ENCODE results near the gene TCTN1. TPM values are rescaled to one million over a fixed set of nuclear protein-coding genes. Genes with fewer than 3 reads are reported as not detected.

The TCTN1 gene
- total and polyA plus RNA-seq, 9 of the 15 experiments (the other 6 are each of a cell fraction or from before 2014, with no cell fraction given), result 0.32 to 12.5 (median 4.0) TPM

DNA sequence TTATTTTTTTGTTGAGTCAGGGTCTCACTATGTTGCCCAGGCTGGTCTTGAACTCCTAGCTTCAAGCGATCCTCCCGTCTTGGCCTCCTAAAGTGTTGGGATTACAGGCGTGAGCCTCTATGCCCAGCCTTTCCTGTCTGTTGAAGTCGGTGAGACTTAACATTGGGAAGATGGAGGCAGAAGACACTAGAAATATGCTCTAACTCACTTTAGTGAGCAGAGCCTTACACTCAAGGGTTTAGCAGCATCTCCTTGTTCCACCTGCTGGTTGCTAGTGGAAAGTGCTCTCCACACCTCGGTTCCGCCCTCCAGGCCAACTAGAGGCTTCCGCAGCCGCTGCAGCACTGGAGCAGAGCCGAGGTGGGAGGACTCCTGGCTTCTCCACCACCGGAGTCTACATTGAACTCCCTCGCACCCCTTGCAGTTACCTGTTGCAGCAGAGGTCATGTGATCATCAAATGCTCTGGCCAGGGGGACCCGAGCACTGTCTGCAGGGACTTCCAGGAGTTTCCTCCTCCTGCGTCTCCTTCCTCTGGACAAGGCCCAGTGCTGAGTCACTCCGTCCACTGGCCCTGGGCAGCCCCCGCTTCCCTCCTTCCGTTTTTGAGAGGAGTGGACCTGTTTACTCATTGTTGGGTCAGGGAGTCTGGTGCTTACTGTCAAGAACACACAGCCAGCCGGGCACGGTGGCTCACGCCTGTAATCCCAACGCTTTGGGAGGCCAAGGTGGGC, 84.4 kb downstream of the TCTN1 start (continued):
- TF ChIP-seq, protein P1, sequence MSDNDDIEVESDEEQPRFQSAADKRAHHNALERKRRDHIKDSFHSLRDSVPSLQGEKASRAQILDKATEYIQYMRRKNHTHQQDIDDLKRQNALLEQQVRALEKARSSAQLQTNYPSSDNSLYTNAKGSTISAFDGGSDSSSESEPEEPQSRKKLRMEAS (CRISPR knock-in tag; IDR thresholded peaks at IDR 0.05), result peak; percentile 63
- TF ChIP-seq NBN (IDR thresholded peaks at IDR 0.05; ENCODE audit: low read depth) (peak; percentile 90; the same call in 1 of the 2 replicates), TBL1XR1 (IDR thresholded peaks at IDR 0.05; ENCODE audit: low read length in 2 of 2) (no peak), CBFA2T2 (conservative IDR thresholded peaks at IDR 0.05) (peak; percentile 19; the same call in 1 of the 2 replicates), TRIM28 (IDR thresholded peaks at IDR 0.05) (0 out of 2 replicates have a peak, but pooled peaks have one; percentile 27), ZNF76 (CRISPR knock-in tag; IDR thresholded peaks at IDR 0.05; ENCODE audit: borderline replicate concordance) (no peak; the same call in 1 of the 2 replicates), FOXK2 (conservative IDR thresholded peaks at IDR 0.05 in 1 of 2, IDR thresholded peaks at IDR 0.05 in 1 of 2; ENCODE audit: low read depth in 2 of 2) (peak; percentile 86 to 89), SPI1 (IDR thresholded peaks at IDR 0.05; ENCODE audit: borderline replicate concordance, low read depth, low read length) (peak; percentile 57; the same call in 1 of the 2 replicates), ZBTB17 (CRISPR knock-in tag; IDR thresholded peaks at IDR 0.05) (peak; percentile 80)
- TF ChIP-seq, protein P2, sequence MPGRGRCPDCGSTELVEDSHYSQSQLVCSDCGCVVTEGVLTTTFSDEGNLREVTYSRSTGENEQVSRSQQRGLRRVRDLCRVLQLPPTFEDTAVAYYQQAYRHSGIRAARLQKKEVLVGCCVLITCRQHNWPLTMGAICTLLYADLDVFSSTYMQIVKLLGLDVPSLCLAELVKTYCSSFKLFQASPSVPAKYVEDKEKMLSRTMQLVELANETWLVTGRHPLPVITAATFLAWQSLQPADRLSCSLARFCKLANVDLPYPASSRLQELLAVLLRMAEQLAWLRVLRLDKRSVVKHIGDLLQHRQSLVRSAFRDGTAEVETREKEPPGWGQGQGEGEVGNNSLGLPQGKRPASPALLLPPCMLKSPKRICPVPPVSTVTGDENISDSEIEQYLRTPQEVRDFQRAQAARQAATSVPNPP (IDR thresholded peaks at IDR 0.05; ENCODE audit: borderline replicate concordance, insufficient read depth, insufficient read length), result no peak
- TF ChIP-seq, protein P3, sequence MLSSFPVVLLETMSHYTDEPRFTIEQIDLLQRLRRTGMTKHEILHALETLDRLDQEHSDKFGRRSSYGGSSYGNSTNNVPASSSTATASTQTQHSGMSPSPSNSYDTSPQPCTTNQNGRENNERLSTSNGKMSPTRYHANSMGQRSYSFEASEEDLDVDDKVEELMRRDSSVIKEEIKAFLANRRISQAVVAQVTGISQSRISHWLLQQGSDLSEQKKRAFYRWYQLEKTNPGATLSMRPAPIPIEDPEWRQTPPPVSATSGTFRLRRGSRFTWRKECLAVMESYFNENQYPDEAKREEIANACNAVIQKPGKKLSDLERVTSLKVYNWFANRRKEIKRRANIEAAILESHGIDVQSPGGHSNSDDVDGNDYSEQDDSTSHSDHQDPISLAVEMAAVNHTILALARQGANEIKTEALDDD (IDR thresholded peaks at IDR 0.05), result peak; percentile 46

Small RNA genes within 50 kb of the gene (small RNA-seq; reads per million reads assigned to genes)
- not detected for gene RN7SL387P

Other genes starting within 250 kb of the TCTN1 start
Only the 7 nearest of the 10 such genes appear.
- 33.2 and 35.8 TPM in 2 replicates for gene GPN3, start 145.9 kb upstream of the TCTN1 start, total RNA-seq (2014; rRNA removed)
- 65.6 and 70.8 TPM in 2 replicates for gene GPN3, start 145.9 kb upstream of the TCTN1 start, total RNA-seq (2014; rRNA removed; fragmentation: Illumina TruSeq; extraction: Trizol)
- gene GPN3, start 145.9 kb upstream of the TCTN1 start, total RNA-seq (2015; rRNA removed; fragmentation: Illumina TruSeq; extraction: Trizol), result 51.4 and 55.5 TPM in 2 replicates
- 59.6 and 64.2 TPM in 2 replicates for gene GPN3, start 145.9 kb upstream of the TCTN1 start, total RNA-seq (2021)
- gene GPN3, start 145.9 kb upstream of the TCTN1 start, polyA plus RNA-seq (2011; rRNA removed), result 54.3 and 92.3 TPM in 2 replicates
- 55.7 and 57.1 TPM in 2 replicates for gene GPN3, start 145.9 kb upstream of the TCTN1 start, polyA plus RNA-seq (2014; fragmentation: Illumina TruSeq; extraction: Trizol)
- 100 to 1,000 TPM; 105 to 123 TPM for gene GPN3, start 145.9 kb upstream of the TCTN1 start, polyA plus RNA-seq (2014; fragmentation: Nextera tagmentation; extraction: Ambion mirVana)
- 43.8 and 48.3 TPM in 2 replicates for gene GPN3, start 145.9 kb upstream of the TCTN1 start, polyA plus RNA-seq (2014; rRNA removed)
- gene FAM216A, start 145.3 kb upstream of the TCTN1 start, total RNA-seq (2014; rRNA removed), result 44.6 and 48.5 TPM in 2 replicates
- 58.8 and 61.0 TPM in 2 replicates for gene FAM216A, start 145.3 kb upstream of the TCTN1 start, total RNA-seq (2014; rRNA removed; fragmentation: Illumina TruSeq; extraction: Trizol)
- gene FAM216A, start 145.3 kb upstream of the TCTN1 start, total RNA-seq (2015; rRNA removed; fragmentation: Illumina TruSeq; extraction: Trizol), result 39.9 and 42.2 TPM in 2 replicates
- gene FAM216A, start 145.3 kb upstream of the TCTN1 start, total RNA-seq (2021), result 30.0 and 30.1 TPM in 2 replicates
- gene FAM216A, start 145.3 kb upstream of the TCTN1 start, polyA plus RNA-seq (2011; rRNA removed), result 78.0 and 96.9 TPM in 2 replicates
- 38.5 and 50.0 TPM in 2 replicates for gene FAM216A, start 145.3 kb upstream of the TCTN1 start, polyA plus RNA-seq (2014; fragmentation: Illumina TruSeq; extraction: Trizol)
- gene FAM216A, start 145.3 kb upstream of the TCTN1 start, polyA plus RNA-seq (2014; fragmentation: Nextera tagmentation; extraction: Ambion mirVana), result 10 to 100 TPM; 17.2 to 30.1 TPM
- gene FAM216A, start 145.3 kb upstream of the TCTN1 start, polyA plus RNA-seq (2014; rRNA removed), result 61.6 and 66.0 TPM in 2 replicates
- 69.6 and 85.8 TPM in 2 replicates for gene VPS29, start 112.0 kb upstream of the TCTN1 start, total RNA-seq (2014; rRNA removed)
- gene VPS29, start 112.0 kb upstream of the TCTN1 start, total RNA-seq (2014; rRNA removed; fragmentation: Illumina TruSeq; extraction: Trizol), result 166 and 190 TPM in 2 replicates
- gene VPS29, start 112.0 kb upstream of the TCTN1 start, total RNA-seq (2015; rRNA removed; fragmentation: Illumina TruSeq; extraction: Trizol), result 143 and 162 TPM in 2 replicates
- gene VPS29, start 112.0 kb upstream of the TCTN1 start, total RNA-seq (2021), result 117 and 125 TPM in 2 replicates
- 218 and 272 TPM in 2 replicates for gene VPS29, start 112.0 kb upstream of the TCTN1 start, polyA plus RNA-seq (2011; rRNA removed)
- 225 and 273 TPM in 2 replicates for gene VPS29, start 112.0 kb upstream of the TCTN1 start, polyA plus RNA-seq (2014; fragmentation: Illumina TruSeq; extraction: Trizol)
- 100 to 1,000 TPM; 550 to 638 TPM for gene VPS29, start 112.0 kb upstream of the TCTN1 start, polyA plus RNA-seq (2014; fragmentation: Nextera tagmentation; extraction: Ambion mirVana)
- gene VPS29, start 112.0 kb upstream of the TCTN1 start, polyA plus RNA-seq (2014; rRNA removed), result 269 and 342 TPM in 2 replicates
- gene RAD9B, start 111.8 kb upstream of the TCTN1 start, total RNA-seq (2014; rRNA removed), result 0.05 and 0.69 TPM in 2 replicates
- 0.65 and 0.80 TPM in 2 replicates for gene RAD9B, start 111.8 kb upstream of the TCTN1 start, total RNA-seq (2014; rRNA removed; fragmentation: Illumina TruSeq; extraction: Trizol)
- gene RAD9B, start 111.8 kb upstream of the TCTN1 start, total RNA-seq (2015; rRNA removed; fragmentation: Illumina TruSeq; extraction: Trizol), result 0.43 and 0.64 TPM in 2 replicates
- gene RAD9B, start 111.8 kb upstream of the TCTN1 start, total RNA-seq (2021), result 0.31 and 0.51 TPM in 2 replicates
- 0.24 and 0.42 TPM in 2 replicates for gene RAD9B, start 111.8 kb upstream of the TCTN1 start, polyA plus RNA-seq (2011; rRNA removed)
- gene RAD9B, start 111.8 kb upstream of the TCTN1 start, polyA plus RNA-seq (2014; fragmentation: Illumina TruSeq; extraction: Trizol), result 0.28 and 0.43 TPM in 2 replicates
- under 1 TPM; 0.49 to 0.83 TPM for gene RAD9B, start 111.8 kb upstream of the TCTN1 start, polyA plus RNA-seq (2014; fragmentation: Nextera tagmentation; extraction: Ambion mirVana)
- 0.31 and 0.32 TPM in 2 replicates for gene RAD9B, start 111.8 kb upstream of the TCTN1 start, polyA plus RNA-seq (2014; rRNA removed)
- 5.3 and 5.4 TPM in 2 replicates for gene PPTC7, start 30.8 kb upstream of the TCTN1 start, total RNA-seq (2014; rRNA removed)
- 11.9 and 12.1 TPM in 2 replicates for gene PPTC7, start 30.8 kb upstream of the TCTN1 start, total RNA-seq (2014; rRNA removed; fragmentation: Illumina TruSeq; extraction: Trizol)
- gene PPTC7, start 30.8 kb upstream of the TCTN1 start, total RNA-seq (2015; rRNA removed; fragmentation: Illumina TruSeq; extraction: Trizol), result 7.6 and 8.0 TPM in 2 replicates
- 19.3 and 21.8 TPM in 2 replicates for gene PPTC7, start 30.8 kb upstream of the TCTN1 start, total RNA-seq (2021)
- gene PPTC7, start 30.8 kb upstream of the TCTN1 start, polyA plus RNA-seq (2011; rRNA removed), result 21.6 and 23.1 TPM in 2 replicates
- gene PPTC7, start 30.8 kb upstream of the TCTN1 start, polyA plus RNA-seq (2014; fragmentation: Illumina TruSeq; extraction: Trizol), result 18.2 and 19.5 TPM in 2 replicates
- gene PPTC7, start 30.8 kb upstream of the TCTN1 start, polyA plus RNA-seq (2014; fragmentation: Nextera tagmentation; extraction: Ambion mirVana), result 1 to 10 TPM; 2.6 to 4.7 TPM
- gene PPTC7, start 30.8 kb upstream of the TCTN1 start, polyA plus RNA-seq (2014; rRNA removed), result 15.2 and 16.9 TPM in 2 replicates
- gene HVCN1, start 75.0 kb downstream of the TCTN1 start, total RNA-seq (2014; rRNA removed), result 0.50 and 1.4 TPM in 2 replicates
- 0.61 and 0.91 TPM in 2 replicates for gene HVCN1, start 75.0 kb downstream of the TCTN1 start, total RNA-seq (2014; rRNA removed; fragmentation: Illumina TruSeq; extraction: Trizol)
- 1.0 and 1.6 TPM in 2 replicates for gene HVCN1, start 75.0 kb downstream of the TCTN1 start, total RNA-seq (2015; rRNA removed; fragmentation: Illumina TruSeq; extraction: Trizol)
- gene HVCN1, start 75.0 kb downstream of the TCTN1 start, total RNA-seq (2021), result 0.87 and 1.4 TPM in 2 replicates
- gene HVCN1, start 75.0 kb downstream of the TCTN1 start, polyA plus RNA-seq (2011; rRNA removed), result 0.25 and 4.6 TPM in 2 replicates
- 1.4 and 1.8 TPM in 2 replicates for gene HVCN1, start 75.0 kb downstream of the TCTN1 start, polyA plus RNA-seq (2014; fragmentation: Illumina TruSeq; extraction: Trizol)
- under 1 TPM; 0.21 to 0.24 TPM for gene HVCN1, start 75.0 kb downstream of the TCTN1 start, polyA plus RNA-seq (2014; fragmentation: Nextera tagmentation; extraction: Ambion mirVana)
- gene HVCN1, start 75.0 kb downstream of the TCTN1 start, polyA plus RNA-seq (2014; rRNA removed), result 0.74 and 0.90 TPM in 2 replicates
- 153 and 181 TPM in 2 replicates for gene PPP1CC, start 128.8 kb downstream of the TCTN1 start, total RNA-seq (2014; rRNA removed)
- gene PPP1CC, start 128.8 kb downstream of the TCTN1 start, total RNA-seq (2014; rRNA removed; fragmentation: Illumina TruSeq; extraction: Trizol), result 203 and 241 TPM in 2 replicates
- gene PPP1CC, start 128.8 kb downstream of the TCTN1 start, total RNA-seq (2015; rRNA removed; fragmentation: Illumina TruSeq; extraction: Trizol), result 182 and 195 TPM in 2 replicates
- 178 and 197 TPM in 2 replicates for gene PPP1CC, start 128.8 kb downstream of the TCTN1 start, total RNA-seq (2021)
- gene PPP1CC, start 128.8 kb downstream of the TCTN1 start, polyA plus RNA-seq (2011; rRNA removed), result 223 and 280 TPM in 2 replicates
- 247 and 286 TPM in 2 replicates for gene PPP1CC, start 128.8 kb downstream of the TCTN1 start, polyA plus RNA-seq (2014; fragmentation: Illumina TruSeq; extraction: Trizol)
- 10 to 100 TPM; 67.4 to 76.3 TPM for gene PPP1CC, start 128.8 kb downstream of the TCTN1 start, polyA plus RNA-seq (2014; fragmentation: Nextera tagmentation; extraction: Ambion mirVana)
- 184 and 189 TPM in 2 replicates for gene PPP1CC, start 128.8 kb downstream of the TCTN1 start, polyA plus RNA-seq (2014; rRNA removed)